ENCODE data around the gene RHCG. TPM values are rescaled to one million over a fixed set of nuclear protein-coding genes. Genes with fewer than 3 reads are reported as not detected.

The RHCG gene
- total and polyA plus RNA-seq, 3 experiments from 2014 or later, result not detected

DNA sequence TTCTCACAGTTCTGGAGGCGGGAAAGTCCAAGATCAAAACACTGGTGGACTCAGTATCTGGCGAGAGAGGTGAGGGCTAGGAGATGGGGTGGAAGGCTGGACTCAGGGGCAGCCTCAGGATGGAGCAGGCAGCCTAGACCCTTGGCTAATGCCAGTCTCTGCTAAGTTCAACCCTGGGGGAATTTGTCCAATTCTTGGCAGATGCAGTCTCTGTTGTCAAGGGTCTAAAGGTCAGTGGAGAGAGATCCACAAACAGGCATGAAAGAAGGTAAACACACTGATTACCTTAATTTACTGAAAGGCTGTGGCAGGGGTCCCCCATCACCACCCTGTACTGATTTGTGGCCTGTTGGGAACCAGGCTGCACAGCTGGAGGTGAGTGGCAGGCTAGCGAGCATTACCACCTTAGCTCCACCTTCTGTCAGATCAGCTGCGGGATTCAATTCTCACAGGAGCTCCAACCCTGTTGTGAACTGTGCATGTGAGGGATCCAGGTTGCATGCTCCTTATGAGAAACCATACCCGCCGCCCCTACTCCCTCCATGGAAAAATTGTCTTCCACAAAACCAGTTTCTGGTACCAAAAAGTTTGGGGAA is 32.5 kb upstream of the RHCG start:
- Histone ChIP-seq H3K27ac (ENCODE audit: low read depth, low read length) (no peak overlapping the region), H3K27me3 (ENCODE audit: insufficient read depth, low read length, poor library complexity, severe bottlenecking) (no peaks in the 10 kb centered on the region), H3K4me1 (ENCODE audit: insufficient read depth, low read length) (no peaks in the 10 kb centered on the region), H3K36me3 (ENCODE audit: insufficient read depth, low read length) (no peaks in the 10 kb centered on the region), H3K4me3 (ENCODE audit: low read length) (no peak overlapping the region), H3K9me3 (ENCODE audit: low read length) (no peaks in the 10 kb centered on the region)
- peaks cover 3 to 7% of the 10 kb centered on the region in 2 donors for H3K27me3 Mint-ChIP-seq
- no peak for DNase-seq
- no peak overlapping the region for H3K4me3 Mint-ChIP-seq
- POLR2A ChIA-PET, result no interaction called here
- H3K27ac Mint-ChIP-seq, result no peak overlapping the region
- no peaks in the 10 kb centered on the region for H3K4me1 Mint-ChIP-seq
- no peaks in the 10 kb centered on the region for H3K36me3 Mint-ChIP-seq
- peaks cover 0 to under 1% (median 0%) of the 10 kb centered on the region in 5 donors for H3K9me3 Mint-ChIP-seq
- CTCF ChIA-PET, result no interaction called here

DNA sequence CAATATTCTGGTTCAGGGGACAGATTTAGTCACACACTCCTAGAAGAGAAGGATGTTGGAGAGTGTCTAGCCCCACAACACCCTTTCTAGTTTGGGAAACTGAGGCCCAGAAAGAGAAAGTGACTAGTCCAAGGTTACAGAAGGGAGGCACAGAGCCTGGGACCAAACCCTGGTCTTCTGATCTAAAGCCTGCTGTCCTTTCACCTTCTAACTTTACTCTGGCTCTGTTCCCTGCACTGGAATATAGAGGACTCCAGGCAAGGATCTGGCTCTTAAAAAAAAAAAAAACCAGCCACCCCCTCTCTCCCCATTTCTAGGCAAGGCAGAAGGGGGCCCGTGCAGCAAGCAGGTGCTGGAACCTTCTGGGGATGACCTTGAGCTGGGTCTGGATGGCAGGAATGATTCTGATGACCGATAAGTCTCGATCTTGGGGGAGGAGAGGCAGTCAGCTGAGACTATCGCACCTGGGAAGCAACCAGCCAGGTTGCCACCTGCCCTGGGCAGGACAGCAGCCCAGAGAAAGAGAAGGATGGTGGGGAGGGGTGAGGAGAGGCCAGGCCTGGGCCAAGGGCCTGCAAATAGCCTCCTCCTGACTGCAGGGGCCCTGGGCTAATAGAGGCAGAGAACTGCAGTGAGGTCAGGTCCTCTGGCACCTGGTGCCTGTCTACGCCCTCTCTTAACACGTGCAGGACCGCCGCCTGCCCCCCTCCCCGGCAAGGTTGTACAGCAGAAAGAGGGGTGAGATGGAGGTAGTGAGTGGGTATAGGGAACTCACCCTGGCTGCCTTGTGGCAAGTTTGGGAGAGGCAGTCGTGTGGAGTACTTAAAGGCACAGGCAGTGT is 30.4 kb upstream of the RHCG start:
- Mint-ChIP-seq H3K4me3 (no peak overlapping the region), H3K27me3 (peaks cover 3 to 11% of the 10 kb centered on the region in 2 donors), H3K27ac (peak overlapping the region in 1 of 8 donors; percentile 55), H3K9me3 (no peaks in the 10 kb centered on the region), H3K4me1 (no peaks in the 10 kb centered on the region), H3K36me3 (no peaks in the 10 kb centered on the region)
- no peaks in the 10 kb centered on the region for H3K36me3 ChIP-seq (ENCODE audit: insufficient read depth, low read length)
- no peaks in the 10 kb centered on the region for H3K4me1 ChIP-seq (ENCODE audit: insufficient read depth, low read length)
- H3K27me3 ChIP-seq (ENCODE audit: insufficient read depth, low read length, poor library complexity, severe bottlenecking), result no peaks in the 10 kb centered on the region
- H3K4me3 ChIP-seq (ENCODE audit: low read length), result no peak overlapping the region
- no peak overlapping the region for H3K27ac ChIP-seq (ENCODE audit: low read depth, low read length)
- CTCF ChIA-PET, result no interaction called here
- no peak for DNase-seq
- no peaks in the 10 kb centered on the region for H3K9me3 ChIP-seq (ENCODE audit: low read length)
- POLR2A ChIA-PET, result no interaction called here

DNA sequence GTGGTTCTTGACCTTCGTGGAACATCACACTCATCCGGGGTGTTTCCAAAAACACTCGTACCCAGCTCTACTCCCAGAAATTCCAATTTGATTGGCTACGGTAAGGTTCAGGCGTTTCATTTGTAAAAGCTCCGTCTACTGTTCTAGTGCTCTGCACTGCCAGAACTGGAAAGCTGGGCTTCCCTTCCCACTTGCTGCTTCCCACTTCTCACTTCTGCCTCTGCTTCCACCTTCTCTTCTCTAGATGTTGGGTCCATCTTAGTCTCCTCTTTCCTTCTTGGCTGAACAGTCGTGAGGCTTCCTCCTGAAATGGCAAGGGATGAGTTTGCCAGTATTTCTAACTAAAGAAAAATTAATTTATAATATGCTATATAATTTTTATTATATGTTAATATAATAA is 29.8 kb upstream of the RHCG start:
- no peak overlapping the region for H3K27ac Mint-ChIP-seq
- H3K4me1 ChIP-seq (ENCODE audit: insufficient read depth, low read length), result no peaks in the 10 kb centered on the region
- H3K4me3 Mint-ChIP-seq, result no peak overlapping the region
- no peak for DNase-seq
- H3K4me3 ChIP-seq (ENCODE audit: low read length), result no peak overlapping the region
- ChIA-PET POLR2A (no interaction called here), CTCF (no interaction called here)
- no peak overlapping the region for H3K27ac ChIP-seq (ENCODE audit: low read depth, low read length)
- no peaks in the 10 kb centered on the region for H3K36me3 ChIP-seq (ENCODE audit: insufficient read depth, low read length)
- no peaks in the 10 kb centered on the region for H3K36me3 Mint-ChIP-seq
- H3K9me3 ChIP-seq (ENCODE audit: low read length), result no peaks in the 10 kb centered on the region
- peaks cover 1 to 11% of the 10 kb centered on the region in 2 donors for H3K27me3 Mint-ChIP-seq
- no peaks in the 10 kb centered on the region for H3K9me3 Mint-ChIP-seq
- no peaks in the 10 kb centered on the region for H3K4me1 Mint-ChIP-seq
- no peaks in the 10 kb centered on the region for H3K27me3 ChIP-seq (ENCODE audit: insufficient read depth, low read length, poor library complexity, severe bottlenecking)

DNA sequence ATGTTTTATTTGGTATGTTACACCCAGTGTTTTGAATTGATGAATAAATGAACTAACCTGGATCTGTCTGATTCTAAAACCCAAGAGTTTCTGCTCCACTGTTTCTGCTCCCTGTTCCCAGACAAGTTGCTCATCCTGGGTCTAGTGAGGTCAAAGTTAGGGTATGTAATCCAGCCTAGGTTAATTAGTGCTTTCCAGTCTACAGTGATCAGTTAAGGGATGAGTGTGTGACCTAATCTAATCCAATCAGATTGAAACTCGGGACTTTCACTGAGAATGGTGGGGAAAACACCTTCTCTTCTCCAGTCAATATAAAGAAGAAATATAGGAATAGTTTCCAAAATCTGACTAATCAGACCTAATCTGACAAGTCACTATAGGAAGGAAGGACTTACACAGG is 27.8 kb upstream of the RHCG start:
- ChIA-PET CTCF (no interaction called here), POLR2A (no interaction called here)
- Mint-ChIP-seq H3K36me3 (no peaks in the 10 kb centered on the region), H3K4me1 (no peaks in the 10 kb centered on the region), H3K27me3 (peaks cover 6 to 22% of the 10 kb centered on the region in 2 donors), H3K9me3 (peaks cover 0 to 3% (median 0%) of the 10 kb centered on the region in 5 donors), H3K4me3 (no peak overlapping the region), H3K27ac (no peak overlapping the region)
- no peaks in the 10 kb centered on the region for H3K36me3 ChIP-seq (ENCODE audit: insufficient read depth, low read length)
- H3K4me3 ChIP-seq (ENCODE audit: low read length), result no peak overlapping the region
- H3K4me1 ChIP-seq (ENCODE audit: insufficient read depth, low read length), result no peaks in the 10 kb centered on the region
- no peak overlapping the region for H3K27ac ChIP-seq (ENCODE audit: low read depth, low read length)
- DNase-seq, result no peak
- H3K27me3 ChIP-seq (ENCODE audit: insufficient read depth, low read length, poor library complexity, severe bottlenecking), result no peaks in the 10 kb centered on the region
- no peaks in the 10 kb centered on the region for H3K9me3 ChIP-seq (ENCODE audit: low read length)

DNA sequence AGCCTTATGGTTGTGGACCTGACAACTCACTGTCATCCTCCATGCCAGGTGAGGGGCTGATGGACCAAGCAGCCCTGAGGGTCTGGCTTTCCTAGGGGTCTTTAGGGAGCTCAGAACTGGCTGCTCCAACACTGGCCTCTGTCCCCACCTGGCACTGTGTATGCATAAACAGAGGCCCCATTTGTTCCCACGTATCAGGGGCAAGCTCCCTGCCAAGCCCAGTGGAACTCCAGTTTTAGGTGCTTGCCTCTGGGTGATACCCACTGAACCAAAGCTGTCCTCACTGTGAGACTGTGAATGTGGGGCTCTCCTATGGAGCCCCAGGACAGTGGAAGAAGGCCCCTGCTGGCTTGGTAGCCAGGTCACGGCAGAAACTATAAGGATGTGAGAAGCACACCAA is 26.7 kb upstream of the RHCG start:
- Histone ChIP-seq H3K36me3 (ENCODE audit: insufficient read depth, low read length) (no peaks in the 10 kb centered on the region), H3K27ac (ENCODE audit: low read depth, low read length) (no peak overlapping the region), H3K4me3 (ENCODE audit: low read length) (no peak overlapping the region), H3K9me3 (ENCODE audit: low read length) (no peaks in the 10 kb centered on the region), H3K27me3 (ENCODE audit: insufficient read depth, low read length, poor library complexity, severe bottlenecking) (no peaks in the 10 kb centered on the region), H3K4me1 (ENCODE audit: insufficient read depth, low read length) (no peaks in the 10 kb centered on the region)
- ChIA-PET CTCF (no interaction called here), POLR2A (no interaction called here)
- no peaks in the 10 kb centered on the region for H3K4me1 Mint-ChIP-seq
- no peak for DNase-seq
- H3K36me3 Mint-ChIP-seq, result no peaks in the 10 kb centered on the region
- H3K4me3 Mint-ChIP-seq, result no peak overlapping the region
- H3K9me3 Mint-ChIP-seq, result peaks cover 0 to 3% (median 0%) of the 10 kb centered on the region in 5 donors
- H3K27me3 Mint-ChIP-seq, result peaks cover 6 to 23% of the 10 kb centered on the region in 2 donors
- H3K27ac Mint-ChIP-seq, result no peak overlapping the region

DNA sequence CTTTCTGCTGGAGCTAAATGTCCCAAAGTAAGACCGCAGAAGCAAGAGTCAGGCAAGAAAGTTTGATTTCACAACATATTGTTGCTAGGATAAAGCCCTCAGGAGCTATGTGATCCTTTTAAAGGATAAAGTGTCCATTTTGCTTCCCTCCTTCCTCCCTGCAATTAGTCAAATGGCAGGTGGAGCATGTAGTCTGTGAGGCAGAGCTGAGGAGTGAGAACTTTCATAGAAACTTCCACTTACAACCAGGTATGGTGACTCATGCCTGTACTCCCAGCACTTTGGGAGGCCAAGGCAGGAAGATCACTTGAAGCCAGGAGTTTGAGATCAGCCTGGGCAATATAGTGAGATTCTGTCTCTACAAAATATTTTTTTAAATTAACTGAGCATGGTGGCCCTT is 25.2 kb upstream of the RHCG start:
- ChIA-PET CTCF (no interaction called here), POLR2A (no interaction called here)
- no peaks in the 10 kb centered on the region for H3K4me1 Mint-ChIP-seq
- H3K27me3 Mint-ChIP-seq, result peaks cover 6 to 32% of the 10 kb centered on the region in 2 donors
- no peak overlapping the region for H3K27ac Mint-ChIP-seq
- H3K36me3 ChIP-seq (ENCODE audit: insufficient read depth, low read length), result no peaks in the 10 kb centered on the region
- H3K27me3 ChIP-seq (ENCODE audit: insufficient read depth, low read length, poor library complexity, severe bottlenecking), result no peaks in the 10 kb centered on the region
- H3K4me3 ChIP-seq (ENCODE audit: low read length), result no peak overlapping the region
- H3K9me3 ChIP-seq (ENCODE audit: low read length), result no peaks in the 10 kb centered on the region
- no peaks in the 10 kb centered on the region for H3K4me1 ChIP-seq (ENCODE audit: insufficient read depth, low read length)
- peaks cover 0 to 3% (median 0%) of the 10 kb centered on the region in 5 donors for H3K9me3 Mint-ChIP-seq
- no peak for DNase-seq
- H3K27ac ChIP-seq (ENCODE audit: low read depth, low read length), result no peak overlapping the region
- no peaks in the 10 kb centered on the region for H3K36me3 Mint-ChIP-seq
- H3K4me3 Mint-ChIP-seq, result no peak overlapping the region

DNA sequence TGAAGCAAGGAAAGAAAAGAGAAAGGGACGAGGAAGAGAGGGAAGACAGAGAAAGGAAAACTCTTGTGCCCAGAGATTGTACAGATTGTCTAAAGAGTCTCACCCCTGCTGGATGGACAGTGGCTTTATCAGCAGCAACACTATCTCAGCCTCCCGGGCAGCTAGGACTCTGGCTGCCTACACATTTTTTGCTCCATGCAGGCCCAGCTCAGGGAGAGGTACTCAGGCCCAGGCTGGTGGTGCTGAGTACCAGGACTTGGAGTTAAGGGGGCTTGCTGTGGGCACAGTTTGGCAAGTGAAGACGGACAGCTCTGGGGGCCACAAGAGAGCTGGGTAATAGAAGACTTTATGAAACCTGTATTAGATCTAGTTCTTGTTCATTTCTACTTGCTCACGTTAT is 19.1 kb upstream of the RHCG start:
- H3K4me3 Mint-ChIP-seq, result no peak overlapping the region
- H3K27ac Mint-ChIP-seq, result no peak overlapping the region
- H3K36me3 ChIP-seq (ENCODE audit: insufficient read depth, low read length), result no peaks in the 10 kb centered on the region
- H3K4me1 Mint-ChIP-seq, result no peaks in the 10 kb centered on the region
- no peak for DNase-seq
- CTCF ChIA-PET, result no interaction called here
- POLR2A ChIA-PET, result no interaction called here
- H3K4me1 ChIP-seq (ENCODE audit: insufficient read depth, low read length), result no peaks in the 10 kb centered on the region
- no peaks in the 10 kb centered on the region for H3K9me3 ChIP-seq (ENCODE audit: low read length)
- H3K36me3 Mint-ChIP-seq, result no peaks in the 10 kb centered on the region
- no peaks in the 10 kb centered on the region for H3K27me3 ChIP-seq (ENCODE audit: insufficient read depth, low read length, poor library complexity, severe bottlenecking)
- peaks cover 29 to 58% of the 10 kb centered on the region in 2 donors for H3K27me3 Mint-ChIP-seq
- no peaks in the 10 kb centered on the region for H3K9me3 Mint-ChIP-seq
- no peak overlapping the region for H3K27ac ChIP-seq (ENCODE audit: low read depth, low read length)
- H3K4me3 ChIP-seq (ENCODE audit: low read length), result no peak overlapping the region

DNA sequence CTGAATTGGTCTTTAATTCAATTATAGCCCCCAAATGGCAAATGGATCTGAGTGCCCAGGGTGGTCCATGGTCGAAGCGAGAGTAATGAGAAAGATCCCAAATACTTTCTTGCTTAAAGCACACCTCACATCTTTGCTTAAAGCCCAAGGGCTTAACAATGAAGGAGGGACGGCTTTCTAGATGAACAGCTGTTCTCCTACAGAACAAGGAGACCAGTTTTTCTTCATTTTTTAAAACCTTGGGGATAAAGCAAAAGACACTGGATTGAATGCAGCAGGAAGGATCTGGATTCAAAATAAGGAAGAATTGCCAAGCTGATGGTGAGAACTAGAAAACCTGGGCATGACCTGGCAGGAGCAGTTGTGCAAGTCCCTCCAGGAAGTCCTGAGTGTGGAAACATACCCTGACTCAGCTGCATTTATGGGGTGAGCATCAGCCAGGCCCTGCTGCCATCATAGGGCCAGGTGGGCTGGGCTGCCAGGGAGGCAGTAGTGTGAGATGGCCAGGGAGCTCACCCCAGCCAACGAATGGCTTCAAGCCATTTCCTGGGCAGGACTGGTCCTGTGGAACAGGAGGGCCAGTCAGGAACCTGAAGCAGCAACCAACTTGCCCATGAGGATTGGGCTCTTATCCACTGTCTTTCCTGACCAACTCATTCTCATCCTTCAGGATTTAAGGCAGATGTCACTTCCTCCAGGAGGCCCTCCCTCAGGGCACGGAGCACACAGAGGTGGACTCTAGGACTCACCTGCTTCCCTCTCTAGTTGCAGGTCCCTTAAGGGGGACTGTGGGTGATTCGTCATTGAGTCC is 18.4 kb upstream of the RHCG start:
- no peaks in the 10 kb centered on the region for H3K27me3 ChIP-seq (ENCODE audit: insufficient read depth, low read length, poor library complexity, severe bottlenecking)
- H3K4me3 ChIP-seq (ENCODE audit: low read length), result no peak overlapping the region
- Mint-ChIP-seq H3K9me3 (no peaks in the 10 kb centered on the region), H3K27me3 (peaks cover 25 to 56% of the 10 kb centered on the region in 2 donors), H3K4me3 (no peak overlapping the region), H3K4me1 (no peaks in the 10 kb centered on the region), H3K27ac (no peak overlapping the region), H3K36me3 (no peaks in the 10 kb centered on the region)
- H3K9me3 ChIP-seq (ENCODE audit: low read length), result no peaks in the 10 kb centered on the region
- no peak for DNase-seq
- H3K36me3 ChIP-seq (ENCODE audit: insufficient read depth, low read length), result no peaks in the 10 kb centered on the region
- no peak overlapping the region for H3K27ac ChIP-seq (ENCODE audit: low read depth, low read length)
- no peaks in the 10 kb centered on the region for H3K4me1 ChIP-seq (ENCODE audit: insufficient read depth, low read length)
- ChIA-PET POLR2A (no interaction called here), CTCF (no interaction called here)
